Mammary epithelial cell (primary cell): ENCODE results near the gene PPIL1.

Source experiments
- EZH2 ChIP-seq: IDR thresholded peaks from 2 replicates; pipeline ENCODE4 v1.6.1; 2012; ENCODE audit warnings: low read length, inconsistent platforms, borderline replicate concordance
- TF ChIP-seq, protein P1 (sequence below), 2 donors: IDR thresholded peaks in 1 of 2; conservative IDR thresholded peaks in 1 of 2; 2 replicates each; pipeline ENCODE4 v1.5.1; 2011 to 2012; ENCODE audit warnings: inconsistent platforms in 2 of 2, low read length in 2 of 2, mild to moderate bottlenecking in 2 of 2, control low read depth in 1 of 2, low read depth in 1 of 2; ENCODE audit not compliant: insufficient read depth in 1 of 2; ENCODE audit errors: extremely low read depth in 1 of 2

DNA sequence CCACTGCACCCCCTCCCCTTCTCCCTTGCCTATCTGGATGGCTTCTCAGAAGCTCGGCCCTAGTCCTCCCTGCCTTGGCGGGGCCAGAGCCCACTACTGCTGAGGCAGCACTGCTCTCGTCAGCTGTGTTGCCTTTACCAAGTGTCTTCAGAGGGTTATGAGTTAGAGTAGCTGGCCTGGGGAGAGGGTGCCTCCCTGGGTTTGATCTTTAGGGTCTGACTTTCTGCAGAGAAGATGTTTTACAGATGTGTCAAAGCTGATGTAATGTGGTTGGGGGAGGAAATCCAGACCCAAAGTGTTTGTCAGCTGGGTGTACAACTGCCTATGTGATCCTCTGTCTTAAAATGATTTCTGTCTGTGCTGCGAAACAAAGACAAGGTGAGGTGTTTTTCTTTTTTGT lies 49.5 kb upstream of the PPIL1 start:
- TF ChIP-seq EZH2: no peak
- TF ChIP-seq, protein P1, sequence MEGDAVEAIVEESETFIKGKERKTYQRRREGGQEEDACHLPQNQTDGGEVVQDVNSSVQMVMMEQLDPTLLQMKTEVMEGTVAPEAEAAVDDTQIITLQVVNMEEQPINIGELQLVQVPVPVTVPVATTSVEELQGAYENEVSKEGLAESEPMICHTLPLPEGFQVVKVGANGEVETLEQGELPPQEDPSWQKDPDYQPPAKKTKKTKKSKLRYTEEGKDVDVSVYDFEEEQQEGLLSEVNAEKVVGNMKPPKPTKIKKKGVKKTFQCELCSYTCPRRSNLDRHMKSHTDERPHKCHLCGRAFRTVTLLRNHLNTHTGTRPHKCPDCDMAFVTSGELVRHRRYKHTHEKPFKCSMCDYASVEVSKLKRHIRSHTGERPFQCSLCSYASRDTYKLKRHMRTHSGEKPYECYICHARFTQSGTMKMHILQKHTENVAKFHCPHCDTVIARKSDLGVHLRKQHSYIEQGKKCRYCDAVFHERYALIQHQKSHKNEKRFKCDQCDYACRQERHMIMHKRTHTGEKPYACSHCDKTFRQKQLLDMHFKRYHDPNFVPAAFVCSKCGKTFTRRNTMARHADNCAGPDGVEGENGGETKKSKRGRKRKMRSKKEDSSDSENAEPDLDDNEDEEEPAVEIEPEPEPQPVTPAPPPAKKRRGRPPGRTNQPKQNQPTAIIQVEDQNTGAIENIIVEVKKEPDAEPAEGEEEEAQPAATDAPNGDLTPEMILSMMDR (conservative IDR thresholded peaks at IDR 0.05 in 1 of 2, IDR thresholded peaks at IDR 0.05 in 1 of 2; ENCODE audit: extremely low read depth in 1 of 2, insufficient read depth in 1 of 2, low read depth in 1 of 2, low read length in 2 of 2): no peak
